ENCODE measurements around the gene ALK.

- no peak for TF ChIP-seq CTCF (IDR thresholded peaks at IDR 0.05)
- TF ChIP-seq ZFX (IDR thresholded peaks at IDR 0.05; ENCODE audit: borderline replicate concordance) = no peak
These were observed 395.5 kb downstream of the ALK start for GRCh38 chr2:29525921-29526320.

All from 22Rv1 (cell line).